ENCODE data around the gene DIAPH3. TPM values are rescaled to one million over a fixed set of nuclear protein-coding genes. Genes with fewer than 3 reads are reported as not detected.

Gene DIAPH3
- total RNA-seq, 4 donors from 2014 or later, result 0.20 to 0.30 TPM; not detected in 2

- no peak for DNase-seq (ENCODE audit: low spot score in 2 of 2)
- Histone ChIP-seq H3K27me3 (no peaks in the 10 kb centered on the region), H3K27ac (no peak overlapping the region), H3K9me3 (peaks cover 0 to 8% (median 0%) of the 10 kb centered on the region in 4 donors), H3K4me3 (no peak overlapping the region), H3K4me1 (no peaks in the 10 kb centered on the region), H3K36me3 (no peaks in the 10 kb centered on the region)
- no peak for TF ChIP-seq CTCF (IDR thresholded peaks at IDR 0.05)
- TF ChIP-seq POLR2A (IDR thresholded peaks at IDR 0.05), result no peak
- TF ChIP-seq EP300 (IDR thresholded peaks at IDR 0.05), result no peak
- WGBS, 2 donors, result 50 to 60% methylated on average over 6 of the region's 6 CpGs
These were observed 144.4 kb downstream of the DIAPH3 start for GRCh38 chr13:60019119-60019993.

DNA sequence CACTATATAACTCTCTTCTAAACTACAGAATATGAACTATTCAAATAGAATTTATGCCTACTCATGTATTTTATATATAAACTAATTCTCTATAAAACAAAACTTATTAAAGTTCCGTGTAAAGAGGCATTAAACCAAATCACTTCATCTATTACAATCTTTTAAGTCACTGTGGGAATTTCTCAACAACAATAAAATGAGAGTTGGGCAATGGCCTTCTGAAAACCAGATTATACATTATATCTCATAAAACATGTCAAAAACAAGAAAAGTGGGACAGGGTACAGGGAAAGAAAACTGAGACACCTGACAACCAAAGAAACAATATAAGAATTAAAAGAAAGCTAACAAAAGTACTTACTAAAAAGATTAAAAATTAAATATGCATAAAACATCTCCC, 145.2 kb downstream of the DIAPH3 start:
- Histone ChIP-seq H3K9me3 (peaks cover 0 to 3% (median 0%) of the 10 kb centered on the region in 4 donors), H3K27me3 (no peaks in the 10 kb centered on the region), H3K27ac (no peak overlapping the region), H3K4me3 (no peak overlapping the region), H3K36me3 (no peaks in the 10 kb centered on the region), H3K4me1 (no peaks in the 10 kb centered on the region)
- DNase-seq (ENCODE audit: low spot score in 2 of 2), result no peak
- TF ChIP-seq CTCF (IDR thresholded peaks at IDR 0.05), result no peak
- TF ChIP-seq EP300 (IDR thresholded peaks at IDR 0.05), result no peak
- no peak for TF ChIP-seq POLR2A (IDR thresholded peaks at IDR 0.05)
- WGBS, 2 donors, result 81 to 82% methylated on average over 1 of the region's 1 CpG

- TF ChIP-seq POLR2A (IDR thresholded peaks at IDR 0.05) (no peak), CTCF (IDR thresholded peaks at IDR 0.05) (no peak), EP300 (IDR thresholded peaks at IDR 0.05) (no peak)
- 85 to 88% methylated on average over 4 of the region's 4 CpGs for WGBS, 2 donors
- no peak overlapping the region for H3K27ac ChIP-seq
These were observed 147.5 kb downstream of the DIAPH3 start for GRCh38 chr13:60016229-60016628.

GRCh38 chr13:60013166-60013565, 150.6 kb downstream of the DIAPH3 start:
- Histone ChIP-seq H3K4me3 (no peak overlapping the region), H3K9me3 (no peaks in the 10 kb centered on the region), H3K27me3 (no peaks in the 10 kb centered on the region), H3K27ac (no peak overlapping the region), H3K4me1 (no peaks in the 10 kb centered on the region), H3K36me3 (no peaks in the 10 kb centered on the region)
- TF ChIP-seq POLR2A (IDR thresholded peaks at IDR 0.05) (no peak), EP300 (IDR thresholded peaks at IDR 0.05) (no peak), CTCF (IDR thresholded peaks at IDR 0.05) (no peak)
- no peak for DNase-seq (ENCODE audit: low spot score in 2 of 2)
- 83 to 96% methylated on average over 6 of the region's 6 CpGs for WGBS, 2 donors

More at GRCh38 chr13:60016229-60016628, 147.5 kb downstream of the DIAPH3 start:
- Histone ChIP-seq H3K27me3 (no peaks in the 10 kb centered on the region), H3K4me3 (no peak overlapping the region), H3K9me3 (no peaks in the 10 kb centered on the region), H3K4me1 (no peaks in the 10 kb centered on the region), H3K36me3 (no peaks in the 10 kb centered on the region)
- no peak for DNase-seq (ENCODE audit: low spot score in 2 of 2)

- DNase-seq (ENCODE audit: low spot score in 2 of 2), result no peak
- Histone ChIP-seq H3K36me3 (no peaks in the 10 kb centered on the region), H3K27ac (no peak overlapping the region), H3K9me3 (no peaks in the 10 kb centered on the region), H3K4me1 (no peaks in the 10 kb centered on the region), H3K27me3 (no peaks in the 10 kb centered on the region), H3K4me3 (no peak overlapping the region)
- TF ChIP-seq EP300 (IDR thresholded peaks at IDR 0.05), result no peak
- no peak for TF ChIP-seq CTCF (IDR thresholded peaks at IDR 0.05)
- TF ChIP-seq POLR2A (IDR thresholded peaks at IDR 0.05), result no peak
- WGBS, 2 donors, result 88 to 100% methylated on average over 1 of the region's 1 CpG
These were observed 151.2 kb downstream of the DIAPH3 start for GRCh38 chr13:60012488-60012887.
